CD4-positive, alpha-beta T cell treated with Interleukin-12 subunit alpha and Interleukin-12 subunit beta, for 1 hour (primary cell): ENCODE measurements around the gene CDH23.

ENCODE experiments used
- DNase-seq: peaks from one replicate; pipeline ENCODE4 v3.0.0-alpha.2; 2020

Gene CDH23

GRCh38 chr10:71538608-71539260 lies 142.0 kb downstream of the CDH23 start:
- DNase-seq: no peak

- no peak for DNase-seq
Observed at GRCh38 chr10:71539442-71540118, 142.9 kb downstream of the CDH23 start.

DNA sequence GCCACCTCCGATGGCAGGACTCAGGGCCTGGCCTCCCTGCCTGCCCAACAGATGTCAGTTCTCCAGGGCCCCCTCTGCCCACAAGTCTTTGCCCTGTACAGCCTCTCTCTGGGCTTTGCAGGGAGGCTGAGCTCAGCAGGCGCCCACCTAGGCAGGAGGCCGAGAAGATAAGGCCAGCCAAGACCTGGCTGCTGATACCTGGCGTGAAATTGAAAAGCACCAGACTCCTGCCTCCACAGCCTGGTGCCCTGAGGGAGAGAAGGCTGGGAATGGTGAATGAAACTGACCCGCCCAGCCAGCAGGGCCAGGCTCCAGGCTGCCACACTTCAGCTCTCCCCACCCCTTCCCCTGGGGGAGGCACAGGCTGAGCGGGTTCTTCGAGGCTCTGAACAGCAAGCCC lies 145.8 kb downstream of the CDH23 start:
- no peak for DNase-seq

GRCh38 chr10:71543608-71544170 lies 147.0 kb downstream of the CDH23 start:
- no peak for DNase-seq

DNA sequence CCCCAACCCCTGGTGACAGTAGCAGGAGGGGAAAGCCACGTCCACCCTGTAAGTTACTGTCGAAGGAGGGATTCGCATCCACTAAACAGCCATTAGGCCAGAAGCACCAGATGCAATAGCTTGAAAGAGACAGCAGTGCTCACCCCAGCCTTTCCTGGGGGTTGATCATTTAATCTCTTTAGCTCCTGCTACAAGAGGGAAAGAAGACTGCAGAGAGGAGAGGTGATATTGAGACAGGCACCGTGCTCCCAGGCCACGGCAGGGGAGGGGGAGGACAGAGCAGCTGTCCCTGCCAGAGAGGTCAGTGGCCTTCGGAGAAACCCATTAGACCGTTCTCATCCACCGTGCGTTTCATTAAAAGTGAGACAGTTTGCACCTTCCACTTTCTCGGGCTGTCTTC lies 148.3 kb downstream of the CDH23 start:
- DNase-seq: no peak

- no peak for DNase-seq
Observed at GRCh38 chr10:71546220-71546619, 149.5 kb downstream of the CDH23 start.

DNA sequence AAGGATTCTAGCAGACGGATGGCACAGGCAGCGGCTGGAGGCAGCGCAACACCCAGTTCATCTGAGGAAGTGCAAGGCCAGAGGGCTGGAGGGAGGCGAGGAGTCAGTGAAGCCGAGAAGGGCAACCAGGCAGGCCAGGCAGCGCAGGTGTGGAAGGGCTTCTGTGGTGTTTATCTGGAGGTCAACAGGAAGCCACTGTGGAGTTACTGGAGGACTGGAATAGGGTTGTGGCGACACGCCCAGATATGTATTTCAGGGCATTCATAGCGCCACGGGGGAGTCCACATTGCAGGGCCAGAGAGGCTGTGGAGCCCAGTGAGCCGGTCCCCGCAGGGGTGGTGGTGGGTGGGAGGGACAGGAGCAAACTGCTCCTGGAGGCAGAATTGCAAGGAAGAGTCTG lies 150.6 kb downstream of the CDH23 start:
- DNase-seq: no peak

DNA sequence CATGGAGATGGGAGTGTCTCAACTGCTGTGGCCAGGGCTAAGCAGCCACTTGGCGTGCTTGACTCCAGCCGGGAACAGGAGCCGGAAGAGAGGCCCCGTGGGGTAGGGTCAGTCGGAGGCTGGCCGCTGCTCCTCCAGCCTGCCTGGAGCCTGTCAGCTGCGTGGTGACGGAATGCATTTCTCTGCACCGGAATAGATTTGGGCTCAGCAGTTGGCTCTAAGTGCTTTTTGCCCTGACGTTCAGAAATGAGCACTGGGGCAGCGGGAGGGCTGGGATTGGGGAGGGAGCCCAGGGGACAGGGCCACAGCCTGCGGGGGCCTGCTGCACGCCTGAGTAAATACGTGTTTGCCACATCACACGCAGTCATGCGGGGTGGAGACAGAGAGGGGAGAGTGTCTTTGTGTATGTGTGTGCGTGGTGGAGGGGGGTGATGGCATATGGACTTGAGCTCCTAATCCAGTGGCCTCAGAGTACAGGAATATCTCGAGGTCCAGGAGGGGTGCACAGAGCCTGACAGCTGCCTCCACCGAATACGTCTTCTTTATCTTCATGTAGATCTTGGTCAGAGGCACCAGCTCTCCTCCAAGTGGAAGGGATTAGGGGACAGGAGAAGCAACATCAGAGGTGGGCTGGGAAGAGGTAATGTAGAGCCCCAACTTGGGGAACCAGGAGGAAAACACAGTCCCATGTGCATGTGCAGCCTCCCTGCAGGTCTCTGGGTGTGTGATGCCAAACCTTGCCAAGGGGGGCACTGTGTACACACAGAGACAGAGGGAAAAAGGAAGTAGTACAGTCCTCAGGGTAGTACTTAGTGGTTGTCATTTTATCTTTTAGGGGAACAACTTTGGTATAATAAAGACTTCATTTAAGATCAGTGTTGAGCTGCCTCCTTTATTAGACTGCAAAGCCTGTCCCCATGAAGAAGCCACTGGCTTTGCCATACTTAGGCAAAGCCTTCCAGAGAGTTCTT lies 151.4 kb downstream of the CDH23 start:
- DNase-seq: no peak

GRCh38 chr10:71549766-71550533 lies 153.2 kb downstream of the CDH23 start:
- DNase-seq: no peak

GRCh38 chr10:71550628-71551027 lies 153.9 kb downstream of the CDH23 start:
- DNase-seq: no peak

DNA sequence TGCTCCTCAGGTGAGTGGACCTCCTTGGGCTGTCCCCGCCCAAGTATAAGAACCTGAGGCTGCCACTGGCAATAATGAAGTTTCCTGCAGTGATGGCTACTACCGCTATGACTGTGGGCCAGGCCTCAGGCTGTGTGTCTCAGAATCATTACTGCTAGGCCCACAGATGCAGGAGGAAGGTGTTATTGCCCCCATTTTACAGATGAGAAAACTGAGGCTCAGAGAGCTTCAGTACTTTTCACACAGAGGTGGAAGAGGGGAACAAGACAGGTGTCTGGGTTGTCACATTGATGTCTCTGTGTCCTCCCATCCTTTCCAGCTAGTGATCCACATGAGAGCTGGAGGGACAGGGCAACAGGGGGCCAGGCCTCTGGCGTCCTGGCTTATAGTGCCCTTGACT lies 155.2 kb downstream of the CDH23 start:
- no peak for DNase-seq

GRCh38 chr10:71553432-71553831 lies 156.7 kb downstream of the CDH23 start:
- no peak for DNase-seq

DNA sequence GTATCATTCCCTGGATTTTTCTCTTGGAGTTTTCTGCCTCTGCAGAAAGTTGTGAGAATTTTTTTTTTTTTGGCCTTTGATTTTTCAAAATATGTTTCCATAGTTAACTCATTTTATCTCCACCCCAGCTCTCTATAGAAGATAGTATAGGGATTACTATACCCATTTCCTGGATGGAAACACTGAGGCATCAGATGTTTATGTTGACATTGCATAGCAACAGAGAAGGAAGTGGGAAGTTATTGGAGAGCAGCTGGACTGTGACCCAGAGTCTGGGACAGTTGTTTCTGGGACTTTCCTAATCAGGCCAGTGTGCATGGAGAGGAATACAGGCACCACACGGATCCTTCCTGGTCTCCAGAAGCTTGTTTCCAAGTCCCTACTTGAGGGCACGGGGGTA lies 158.0 kb downstream of the CDH23 start:
- no peak for DNase-seq

GRCh38 chr10:71555087-71555723 lies 158.5 kb downstream of the CDH23 start:
- DNase-seq: no peak

DNA sequence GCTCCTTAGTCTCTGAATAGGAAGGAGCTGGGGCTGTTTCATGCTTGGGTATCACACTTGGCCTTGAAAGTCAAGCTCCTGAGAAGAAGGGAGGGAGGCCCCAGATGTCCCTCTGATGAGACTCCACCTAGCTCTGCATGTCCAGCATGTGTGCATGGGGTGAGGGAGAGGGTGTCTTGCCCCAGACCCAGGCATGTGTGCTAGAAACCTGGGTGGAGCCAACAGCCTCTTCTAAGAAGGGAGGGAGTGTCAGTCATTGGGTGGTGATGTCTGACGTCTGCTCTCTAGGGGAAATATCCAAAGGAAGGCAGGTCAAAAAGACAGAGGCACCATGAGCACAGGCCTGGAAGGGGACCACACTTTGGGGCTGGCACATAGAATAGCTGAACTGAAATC lies 159.0 kb downstream of the CDH23 start:
- DNase-seq: no peak

- no peak for DNase-seq
Observed at GRCh38 chr10:71558991-71559390, 162.3 kb downstream of the CDH23 start.

GRCh38 chr10:71561003-71561574 lies 164.4 kb downstream of the CDH23 start:
- DNase-seq: no peak

DNA sequence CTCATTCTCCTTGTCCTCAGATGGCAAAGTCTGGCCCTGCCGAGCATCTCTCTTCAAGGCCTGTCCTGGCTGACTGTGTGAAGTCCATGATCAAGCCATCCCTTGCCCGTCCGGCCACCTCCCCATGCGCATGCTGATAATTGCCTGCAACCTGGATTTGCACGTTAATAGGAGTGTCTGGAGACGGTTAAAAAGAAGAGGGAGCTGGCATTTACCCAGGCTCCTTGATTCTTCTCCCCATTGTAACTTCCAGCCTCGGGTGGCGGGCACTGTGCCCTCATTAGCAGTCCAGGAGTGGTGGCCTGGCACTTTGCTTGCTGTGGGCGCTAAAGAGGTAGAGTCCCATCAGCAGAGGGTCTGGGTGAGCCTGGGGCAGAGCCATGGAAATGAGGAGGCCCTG lies 165.5 kb downstream of the CDH23 start:
- no peak for DNase-seq

- no peak for DNase-seq
Observed at GRCh38 chr10:71562904-71563303, 166.2 kb downstream of the CDH23 start.

DNA sequence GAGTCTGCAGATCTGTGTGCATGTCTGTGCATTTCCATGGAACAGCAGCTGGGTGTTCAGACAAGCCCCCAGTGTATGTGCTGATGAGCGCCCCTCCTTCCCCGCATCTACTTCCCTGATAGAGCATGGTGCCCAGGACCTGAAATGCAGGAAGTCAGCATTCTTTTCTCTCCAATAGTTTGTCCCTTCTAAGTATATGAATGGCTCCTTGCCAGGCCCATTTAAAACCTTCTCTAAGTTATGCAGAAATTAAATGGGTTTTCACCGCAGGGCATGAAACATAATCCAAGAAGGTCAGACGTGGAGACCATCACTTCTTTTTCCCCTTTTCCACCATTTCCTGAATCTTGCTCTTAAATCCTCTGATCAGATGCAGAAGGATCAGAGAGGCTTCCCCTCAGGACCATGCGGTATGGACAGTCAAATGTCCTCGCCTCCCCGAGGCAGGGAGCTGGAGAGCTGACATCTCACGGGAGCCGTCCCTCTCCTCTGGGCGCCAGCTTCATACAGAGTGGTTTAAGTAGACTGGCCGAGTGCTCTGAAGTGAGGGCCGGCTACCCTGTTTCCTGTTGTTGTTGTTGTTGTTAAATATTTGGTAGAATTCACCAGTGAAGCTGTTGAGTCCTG lies 167.6 kb downstream of the CDH23 start:
- DNase-seq: no peak
